ENCODE data around the gene TSSK1B. TPM values are rescaled to one million over a fixed set of nuclear protein-coding genes. Genes with fewer than 3 reads are reported as not detected.

Gene TSSK1B
- total and polyA plus RNA-seq, 3 experiments from 2014 or later = not detected

- POLR2A ChIA-PET = no interaction called here
- no peaks in the 10 kb centered on the region for H3K9me3 ChIP-seq (ENCODE audit: low read length)
- H3K4me3 ChIP-seq (ENCODE audit: low read length) = no peak overlapping the region
- H3K4me3 Mint-ChIP-seq = no peak overlapping the region
- H3K27me3 Mint-ChIP-seq = peaks cover 3 to 26% of the 10 kb centered on the region in 2 donors
- H3K36me3 ChIP-seq (ENCODE audit: insufficient read depth, low read length) = no peaks in the 10 kb centered on the region
- no peaks in the 10 kb centered on the region for H3K4me1 ChIP-seq (ENCODE audit: insufficient read depth, low read length)
- peaks cover 5 to 7% (median 5%) of the 10 kb centered on the region in 3 donors for H3K4me1 Mint-ChIP-seq
- no peaks in the 10 kb centered on the region for H3K27me3 ChIP-seq (ENCODE audit: insufficient read depth, low read length, poor library complexity, severe bottlenecking)
- peak overlapping the region in 2 of 8 donors; percentile 10 to 85 for H3K27ac Mint-ChIP-seq
- DNase-seq = no peak
- H3K36me3 Mint-ChIP-seq = no peaks in the 10 kb centered on the region
- H3K9me3 Mint-ChIP-seq = no peaks in the 10 kb centered on the region
- CTCF ChIA-PET = no interaction called here
- H3K27ac ChIP-seq (ENCODE audit: low read depth, low read length) = no peak overlapping the region
These were observed 16.1 kb upstream of the TSSK1B start for GRCh38 chr5:113450929-113451328.

DNA sequence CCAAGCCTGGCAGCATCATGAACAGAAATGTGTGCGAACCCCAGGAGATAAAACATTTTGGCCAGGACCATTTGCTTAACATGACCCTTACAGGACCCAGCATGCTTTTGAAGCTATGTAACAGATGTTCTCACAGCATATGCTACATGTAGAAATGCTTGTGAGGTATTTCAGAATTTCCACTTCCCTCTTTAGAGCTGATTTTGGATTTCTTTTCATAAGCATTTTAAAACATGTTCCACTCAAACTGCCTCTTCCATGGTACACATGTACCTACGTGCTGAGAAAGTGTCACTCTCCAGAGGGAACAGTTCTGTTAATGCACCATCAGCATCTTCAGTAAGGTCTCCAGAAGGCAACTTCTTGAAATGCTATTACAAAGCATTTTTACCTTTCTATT, 15.7 kb upstream of the TSSK1B start:
- no peaks in the 10 kb centered on the region for H3K27me3 ChIP-seq (ENCODE audit: insufficient read depth, low read length, poor library complexity, severe bottlenecking)
- Mint-ChIP-seq H3K4me3 (no peak overlapping the region), H3K4me1 (peaks cover 5 to 7% (median 5%) of the 10 kb centered on the region in 3 donors), H3K9me3 (peaks cover 0 to 3% (median 2%) of the 10 kb centered on the region in 5 donors), H3K27me3 (peaks cover 7 to 31% of the 10 kb centered on the region in 2 donors), H3K36me3 (no peaks in the 10 kb centered on the region), H3K27ac (no peak overlapping the region)
- CTCF ChIA-PET = no interaction called here
- H3K9me3 ChIP-seq (ENCODE audit: low read length) = no peaks in the 10 kb centered on the region
- no peak for DNase-seq
- H3K36me3 ChIP-seq (ENCODE audit: insufficient read depth, low read length) = no peaks in the 10 kb centered on the region
- H3K27ac ChIP-seq (ENCODE audit: low read depth, low read length) = no peak overlapping the region
- H3K4me3 ChIP-seq (ENCODE audit: low read length) = no peak overlapping the region
- POLR2A ChIA-PET = no interaction called here
- H3K4me1 ChIP-seq (ENCODE audit: insufficient read depth, low read length) = no peaks in the 10 kb centered on the region

GRCh38 chr5:113448252-113448651, 13.5 kb upstream of the TSSK1B start:
- CTCF ChIA-PET = no interaction called here

GRCh38 chr5:113447498-113448050, 12.8 kb upstream of the TSSK1B start:
- DNase-seq = no peak
- POLR2A ChIA-PET = no interaction called here

More at GRCh38 chr5:113448252-113448651, 13.5 kb upstream of the TSSK1B start:
- Histone ChIP-seq H3K4me3 (ENCODE audit: low read length) (no peak overlapping the region), H3K9me3 (ENCODE audit: low read length) (no peaks in the 10 kb centered on the region), H3K27me3 (ENCODE audit: insufficient read depth, low read length, poor library complexity, severe bottlenecking) (no peaks in the 10 kb centered on the region), H3K4me1 (ENCODE audit: insufficient read depth, low read length) (no peaks in the 10 kb centered on the region), H3K27ac (ENCODE audit: low read depth, low read length) (no peak overlapping the region), H3K36me3 (ENCODE audit: insufficient read depth, low read length) (no peaks in the 10 kb centered on the region)
- H3K9me3 Mint-ChIP-seq = peaks cover 0 to 4% (median 2%) of the 10 kb centered on the region in 5 donors
- no peaks in the 10 kb centered on the region for H3K36me3 Mint-ChIP-seq
- H3K4me3 Mint-ChIP-seq = no peak overlapping the region
- H3K4me1 Mint-ChIP-seq = peaks cover 5 to 7% (median 5%) of the 10 kb centered on the region in 3 donors
- H3K27me3 Mint-ChIP-seq = peaks cover 8 to 50% of the 10 kb centered on the region in 2 donors
- no peak overlapping the region for H3K27ac Mint-ChIP-seq
- no peak for DNase-seq
- POLR2A ChIA-PET = no interaction called here

GRCh38 chr5:113446358-113446927, 11.7 kb upstream of the TSSK1B start:
- no peaks in the 10 kb centered on the region for H3K27me3 ChIP-seq (ENCODE audit: insufficient read depth, low read length, poor library complexity, severe bottlenecking)
- ChIA-PET POLR2A (no interaction called here), CTCF (no interaction called here)
- H3K9me3 Mint-ChIP-seq = peaks cover 0 to 4% (median 2%) of the 10 kb centered on the region in 5 donors
- H3K36me3 ChIP-seq (ENCODE audit: insufficient read depth, low read length) = no peaks in the 10 kb centered on the region
- no peak overlapping the region for H3K4me3 Mint-ChIP-seq
- no peak for DNase-seq
- peaks cover 5 to 7% (median 5%) of the 10 kb centered on the region in 3 donors for H3K4me1 Mint-ChIP-seq
- no peaks in the 10 kb centered on the region for H3K4me1 ChIP-seq (ENCODE audit: insufficient read depth, low read length)
- peaks cover 12 to 58% of the 10 kb centered on the region in 2 donors for H3K27me3 Mint-ChIP-seq
- no peaks in the 10 kb centered on the region for H3K9me3 ChIP-seq (ENCODE audit: low read length)
- no peak overlapping the region for H3K4me3 ChIP-seq (ENCODE audit: low read length)
- H3K27ac Mint-ChIP-seq = no peak overlapping the region
- H3K36me3 Mint-ChIP-seq = no peaks in the 10 kb centered on the region
- no peak overlapping the region for H3K27ac ChIP-seq (ENCODE audit: low read depth, low read length)

More at GRCh38 chr5:113447498-113448050, 12.8 kb upstream of the TSSK1B start:
- Mint-ChIP-seq H3K4me3 (no peak overlapping the region), H3K9me3 (peaks cover 0 to 4% (median 2%) of the 10 kb centered on the region in 5 donors), H3K27me3 (peaks cover 12 to 56% of the 10 kb centered on the region in 2 donors), H3K4me1 (peaks cover 5 to 7% (median 5%) of the 10 kb centered on the region in 3 donors), H3K27ac (peak overlapping the region in 1 of 8 donors; percentile 22), H3K36me3 (no peaks in the 10 kb centered on the region)
- H3K27ac ChIP-seq (ENCODE audit: low read depth, low read length) = no peak overlapping the region
- H3K36me3 ChIP-seq (ENCODE audit: insufficient read depth, low read length) = no peaks in the 10 kb centered on the region
- H3K4me3 ChIP-seq (ENCODE audit: low read length) = no peak overlapping the region
- H3K27me3 ChIP-seq (ENCODE audit: insufficient read depth, low read length, poor library complexity, severe bottlenecking) = no peaks in the 10 kb centered on the region
- H3K4me1 ChIP-seq (ENCODE audit: insufficient read depth, low read length) = no peaks in the 10 kb centered on the region
- no peaks in the 10 kb centered on the region for H3K9me3 ChIP-seq (ENCODE audit: low read length)
- CTCF ChIA-PET = no interaction called here

- Mint-ChIP-seq H3K9me3 (no peaks in the 10 kb centered on the region), H3K27ac (no peak overlapping the region), H3K4me1 (no peaks in the 10 kb centered on the region), H3K36me3 (no peaks in the 10 kb centered on the region), H3K4me3 (no peak overlapping the region), H3K27me3 (peaks cover 0 to 9% of the 10 kb centered on the region in 2 donors)
- DNase-seq = no peak
- ChIA-PET CTCF (no interaction called here), POLR2A (no interaction called here)
- H3K9me3 ChIP-seq (ENCODE audit: low read length) = no peaks in the 10 kb centered on the region
- no peaks in the 10 kb centered on the region for H3K4me1 ChIP-seq (ENCODE audit: insufficient read depth, low read length)
- no peak overlapping the region for H3K27ac ChIP-seq (ENCODE audit: low read depth, low read length)
- no peaks in the 10 kb centered on the region for H3K36me3 ChIP-seq (ENCODE audit: insufficient read depth, low read length)
- no peaks in the 10 kb centered on the region for H3K27me3 ChIP-seq (ENCODE audit: insufficient read depth, low read length, poor library complexity, severe bottlenecking)
- no peak overlapping the region for H3K4me3 ChIP-seq (ENCODE audit: low read length)
These were observed 2.3 kb upstream of the TSSK1B start for GRCh38 chr5:113437111-113437510.

- Histone ChIP-seq H3K27me3 (ENCODE audit: insufficient read depth, low read length, poor library complexity, severe bottlenecking) (no peaks in the 10 kb centered on the region), H3K27ac (ENCODE audit: low read depth, low read length) (no peak overlapping the region), H3K4me1 (ENCODE audit: insufficient read depth, low read length) (no peaks in the 10 kb centered on the region), H3K4me3 (ENCODE audit: low read length) (no peak overlapping the region), H3K36me3 (ENCODE audit: insufficient read depth, low read length) (no peaks in the 10 kb centered on the region), H3K9me3 (ENCODE audit: low read length) (no peaks in the 10 kb centered on the region)
- H3K4me1 Mint-ChIP-seq = no peaks in the 10 kb centered on the region
- ChIA-PET CTCF (no interaction called here), POLR2A (no interaction called here)
- no peak overlapping the region for H3K4me3 Mint-ChIP-seq
- H3K27me3 Mint-ChIP-seq = peaks cover 0 to 8% of the 10 kb centered on the region in 2 donors
- H3K9me3 Mint-ChIP-seq = no peaks in the 10 kb centered on the region
- no peak for DNase-seq
- no peaks in the 10 kb centered on the region for H3K36me3 Mint-ChIP-seq
- H3K27ac Mint-ChIP-seq = no peak overlapping the region
These were observed 786 bp upstream of the TSSK1B start for GRCh38 chr5:113435575-113435974.

DNA sequence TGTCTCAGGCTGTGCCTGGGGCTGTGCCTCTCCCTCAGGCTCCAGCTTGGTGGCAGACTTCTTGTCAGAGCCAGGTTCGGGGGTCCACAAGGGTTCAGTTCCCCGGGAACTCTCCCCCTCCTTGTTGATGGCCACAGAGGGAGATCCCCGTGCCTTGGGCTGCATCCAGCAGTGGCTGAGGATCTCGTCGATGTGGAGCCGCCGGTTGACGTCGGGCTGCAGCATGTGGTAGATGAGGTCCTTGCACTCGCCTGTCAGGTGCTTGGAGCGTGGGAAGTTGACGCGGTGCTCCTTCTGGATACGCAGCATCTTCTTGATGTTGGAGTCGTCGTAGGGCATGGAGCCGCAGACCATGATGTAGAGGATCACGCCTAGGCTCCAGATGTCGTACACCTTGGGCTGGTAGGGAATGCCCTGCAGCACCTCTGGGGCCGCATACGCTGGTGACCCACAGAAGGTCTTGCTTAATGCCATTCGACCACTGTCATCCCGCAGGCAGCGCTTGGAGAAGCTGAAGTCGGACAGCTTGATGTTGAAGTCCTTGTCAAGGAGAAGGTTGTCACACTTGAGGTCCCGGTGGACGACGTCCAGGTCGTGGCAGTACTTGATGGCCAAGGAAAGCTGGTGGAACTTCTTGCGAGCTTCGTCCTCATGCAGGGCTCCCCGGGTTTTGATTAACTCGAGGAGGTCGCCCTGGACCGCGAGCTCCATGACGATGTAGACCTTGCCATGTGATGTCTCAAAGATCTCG, 752 bp downstream of the TSSK1B start:
- Mint-ChIP-seq H3K9me3 (no peaks in the 10 kb centered on the region), H3K27ac (no peak overlapping the region), H3K4me1 (no peaks in the 10 kb centered on the region), H3K36me3 (no peaks in the 10 kb centered on the region), H3K4me3 (no peak overlapping the region), H3K27me3 (peaks cover 0 to 5% of the 10 kb centered on the region in 2 donors)
- H3K9me3 ChIP-seq (ENCODE audit: low read length) = no peaks in the 10 kb centered on the region
- DNase-seq = no peak
- H3K4me1 ChIP-seq (ENCODE audit: insufficient read depth, low read length) = no peaks in the 10 kb centered on the region
- ChIA-PET CTCF (no interaction called here), POLR2A (no interaction called here)
- H3K4me3 ChIP-seq (ENCODE audit: low read length) = no peak overlapping the region
- H3K27ac ChIP-seq (ENCODE audit: low read depth, low read length) = no peak overlapping the region
- H3K36me3 ChIP-seq (ENCODE audit: insufficient read depth, low read length) = no peaks in the 10 kb centered on the region
- H3K27me3 ChIP-seq (ENCODE audit: insufficient read depth, low read length, poor library complexity, severe bottlenecking) = no peaks in the 10 kb centered on the region

Data from CD8-positive, alpha-beta memory T cell (primary cell).